HAP-1 (cell line): Measurements from ENCODE around the gene FAM25G.
"Not testable (repeated sequence)": the region's sequence is repeated elsewhere in the genome, so short reads cannot be mapped to it uniquely, and the experiment has no call there.

Experiments
- DNase-seq, 2 experiments: peaks; one replicate each; pipeline ENCODE4 v3.0.0-alpha.2; 2016 to 2020; ENCODE audit warnings: low spot score in 2 of 2
- H3K27me3 ChIP-seq: fragments of 250-450 bp; sonication (Bioruptor Pico); 2 replicates; pipeline ENCODE4 v1.5.1; 2020; ENCODE audit warnings: low read depth, mild to moderate bottlenecking, moderate library complexity
- H3K36me3 ChIP-seq: fragments of 250-450 bp; sonication (Bioruptor Pico); replicated peaks from 2 replicates; pipeline ENCODE4 v1.5.1; 2020; ENCODE audit warnings: mild to moderate bottlenecking
- H3K4me1 ChIP-seq: fragments of 250-450 bp; sonication (Bioruptor Pico); 2 replicates; pipeline ENCODE4 v1.5.1; 2020; ENCODE audit warnings: mild to moderate bottlenecking
- H3K4me3 ChIP-seq: fragments of 250-450 bp; sonication (Bioruptor Pico); 2 replicates; pipeline ENCODE4 v1.5.1; 2020; ENCODE audit warnings: mild to moderate bottlenecking, moderate library complexity
- H3K9me3 ChIP-seq: fragments of 250-450 bp; sonication (Bioruptor Pico); 2 replicates; pipeline ENCODE4 v1.5.1; 2020; ENCODE audit warnings: mild to moderate bottlenecking, moderate library complexity
- in situ Hi-C: fragments of 300-500 bp; cut with MboI; formaldehyde crosslinking; loops from 3 replicates; pipeline ENCODE4 v1.14.3; 2020; ENCODE audit warnings: low sequenced_read_pairs, inconsistent platforms, mixed read lengths

Gene FAM25G

GRCh38 chr10:47475101-47475500 is 16.4 kb downstream of the FAM25G start:
- H3K4me3 ChIP-seq, DNase-seq, H3K27me3 ChIP-seq, H3K4me1 ChIP-seq, in situ Hi-C loops, H3K9me3 ChIP-seq, H3K36me3 ChIP-seq: not testable (repeated sequence)

GRCh38 chr10:47473516-47473915 is 18.0 kb downstream of the FAM25G start:
- H3K4me3 ChIP-seq, H3K9me3 ChIP-seq, in situ Hi-C loops, H3K36me3 ChIP-seq, DNase-seq, H3K27me3 ChIP-seq, H3K4me1 ChIP-seq: not testable (repeated sequence)

- DNase-seq, in situ Hi-C loops: not testable (repeated sequence)
Observed at GRCh38 chr10:47472647-47473046, 18.9 kb downstream of the FAM25G start.

GRCh38 chr10:47472072-47472471 is 19.4 kb downstream of the FAM25G start:
- H3K27me3 ChIP-seq, H3K9me3 ChIP-seq, DNase-seq, H3K4me1 ChIP-seq, H3K4me3 ChIP-seq, in situ Hi-C loops, H3K36me3 ChIP-seq: not testable (repeated sequence)

More at GRCh38 chr10:47472647-47473046, 18.9 kb downstream of the FAM25G start:
- not testable (repeated sequence) for H3K4me3 ChIP-seq, H3K9me3 ChIP-seq, H3K36me3 ChIP-seq, H3K4me1 ChIP-seq, H3K27me3 ChIP-seq

GRCh38 chr10:47468731-47469528 is 22.6 kb downstream of the FAM25G start:
- H3K4me3 ChIP-seq, DNase-seq, H3K36me3 ChIP-seq, H3K9me3 ChIP-seq, H3K4me1 ChIP-seq, H3K27me3 ChIP-seq, in situ Hi-C loops: not testable (repeated sequence)

GRCh38 chr10:47467957-47468356 is 23.5 kb downstream of the FAM25G start:
- H3K27me3 ChIP-seq, in situ Hi-C loops, H3K36me3 ChIP-seq, H3K4me1 ChIP-seq, DNase-seq, H3K4me3 ChIP-seq, H3K9me3 ChIP-seq: not testable (repeated sequence)

GRCh38 chr10:47467458-47467857 is 24.0 kb downstream of the FAM25G start:
- H3K36me3 ChIP-seq, H3K4me3 ChIP-seq, in situ Hi-C loops, H3K4me1 ChIP-seq, DNase-seq, H3K9me3 ChIP-seq, H3K27me3 ChIP-seq: not testable (repeated sequence)

GRCh38 chr10:47465216-47465917 is 26.1 kb downstream of the FAM25G start:
- H3K36me3 ChIP-seq, H3K4me3 ChIP-seq, H3K27me3 ChIP-seq, H3K4me1 ChIP-seq, in situ Hi-C loops, DNase-seq, H3K9me3 ChIP-seq: not testable (repeated sequence)

GRCh38 chr10:47462577-47463358 is 28.7 kb downstream of the FAM25G start:
- DNase-seq, H3K4me3 ChIP-seq, H3K9me3 ChIP-seq, H3K4me1 ChIP-seq, H3K36me3 ChIP-seq, in situ Hi-C loops, H3K27me3 ChIP-seq: not testable (repeated sequence)

GRCh38 chr10:47461261-47461687 is 30.2 kb downstream of the FAM25G start:
- H3K9me3 ChIP-seq, in situ Hi-C loops, H3K4me1 ChIP-seq, H3K4me3 ChIP-seq, H3K36me3 ChIP-seq, H3K27me3 ChIP-seq: not testable (repeated sequence)
- peak in 1 of 2 experiments; percentile 43 for DNase-seq

GRCh38 chr10:47458466-47459154 is 32.9 kb downstream of the FAM25G start:
- H3K4me3 ChIP-seq = no peak overlapping the region
- no peaks in the 10 kb centered on the region for H3K4me1 ChIP-seq
- no peak for DNase-seq
- no peaks in the 10 kb centered on the region for H3K27me3 ChIP-seq
- no peaks in the 10 kb centered on the region for H3K36me3 ChIP-seq
- H3K9me3 ChIP-seq = no peaks in the 10 kb centered on the region
- in situ Hi-C loops = no loop called here

GRCh38 chr10:47457826-47458225 is 33.7 kb downstream of the FAM25G start:
- no peak for DNase-seq
- Histone ChIP-seq H3K36me3 (no peaks in the 10 kb centered on the region), H3K4me1 (no peaks in the 10 kb centered on the region), H3K9me3 (no peaks in the 10 kb centered on the region), H3K4me3 (no peak overlapping the region), H3K27me3 (no peaks in the 10 kb centered on the region)
- in situ Hi-C loops = no loop called here

- in situ Hi-C loops = no loop called here
- no peak for DNase-seq
- no peaks in the 10 kb centered on the region for H3K27me3 ChIP-seq
- no peaks in the 10 kb centered on the region for H3K9me3 ChIP-seq
- H3K36me3 ChIP-seq = no peaks in the 10 kb centered on the region
- H3K4me3 ChIP-seq = no peak overlapping the region
- no peaks in the 10 kb centered on the region for H3K4me1 ChIP-seq
Observed at GRCh38 chr10:47457528-47457820, 34.0 kb downstream of the FAM25G start.
